Measurements from ENCODE around the gene TOMM20.

The TOMM20 gene

DNA sequence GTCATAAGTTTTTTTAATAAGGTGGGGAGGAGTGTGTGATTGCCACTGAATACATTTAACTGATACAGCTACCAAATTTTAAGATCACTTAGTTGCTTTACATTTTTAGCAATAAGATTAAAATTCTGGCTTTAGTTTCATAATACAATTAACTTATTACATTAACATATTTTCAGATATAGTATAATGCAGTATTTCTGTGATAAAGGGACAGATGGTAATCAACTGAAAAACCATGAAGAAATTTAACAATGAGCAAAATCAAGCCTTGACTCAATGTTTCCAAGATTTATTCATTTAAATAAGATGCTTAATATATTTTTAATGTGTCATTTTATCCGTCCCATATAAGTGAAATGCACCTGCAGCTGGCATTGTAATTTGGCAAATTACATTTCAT lies 4.0 kb downstream of the TOMM20 start:
- no peaks in the 10 kb centered on the region for H3K9me3 Mint-ChIP-seq

DNA sequence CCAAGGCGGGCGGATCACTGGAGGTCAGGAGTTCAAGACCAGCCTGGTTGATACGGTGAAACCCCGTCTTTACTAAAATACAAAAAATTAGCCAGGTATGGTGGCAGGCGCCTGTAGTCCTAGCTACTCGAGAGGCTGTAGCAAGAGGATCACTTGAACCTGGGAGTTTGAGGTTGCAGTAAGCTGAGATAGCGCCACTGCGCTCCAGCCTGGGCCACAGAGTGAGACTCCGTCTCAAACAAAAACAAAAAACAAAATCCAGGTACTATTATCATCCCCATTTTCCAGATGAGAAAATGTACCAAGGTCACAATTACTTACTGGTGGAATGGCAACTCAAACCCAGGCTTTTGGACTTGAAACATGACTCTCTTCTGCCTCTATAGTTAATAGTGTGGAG lies 4.5 kb downstream of the TOMM20 start:
- Mint-ChIP-seq H3K9me3 (no peaks in the 10 kb centered on the region), H3K27ac (no peak overlapping the region), H3K27me3 (ENCODE audit: low read depth) (no peaks in the 10 kb centered on the region), H3K36me3 (ENCODE audit: low read depth) (peaks cover 47% of the 10 kb centered on the region), H3K4me3 (peak overlapping the region; percentile 61 to 82 (median 72)), H3K4me1 (peaks cover 34% of the 10 kb centered on the region)
- TF ChIP-seq, protein P1, sequence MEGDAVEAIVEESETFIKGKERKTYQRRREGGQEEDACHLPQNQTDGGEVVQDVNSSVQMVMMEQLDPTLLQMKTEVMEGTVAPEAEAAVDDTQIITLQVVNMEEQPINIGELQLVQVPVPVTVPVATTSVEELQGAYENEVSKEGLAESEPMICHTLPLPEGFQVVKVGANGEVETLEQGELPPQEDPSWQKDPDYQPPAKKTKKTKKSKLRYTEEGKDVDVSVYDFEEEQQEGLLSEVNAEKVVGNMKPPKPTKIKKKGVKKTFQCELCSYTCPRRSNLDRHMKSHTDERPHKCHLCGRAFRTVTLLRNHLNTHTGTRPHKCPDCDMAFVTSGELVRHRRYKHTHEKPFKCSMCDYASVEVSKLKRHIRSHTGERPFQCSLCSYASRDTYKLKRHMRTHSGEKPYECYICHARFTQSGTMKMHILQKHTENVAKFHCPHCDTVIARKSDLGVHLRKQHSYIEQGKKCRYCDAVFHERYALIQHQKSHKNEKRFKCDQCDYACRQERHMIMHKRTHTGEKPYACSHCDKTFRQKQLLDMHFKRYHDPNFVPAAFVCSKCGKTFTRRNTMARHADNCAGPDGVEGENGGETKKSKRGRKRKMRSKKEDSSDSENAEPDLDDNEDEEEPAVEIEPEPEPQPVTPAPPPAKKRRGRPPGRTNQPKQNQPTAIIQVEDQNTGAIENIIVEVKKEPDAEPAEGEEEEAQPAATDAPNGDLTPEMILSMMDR (IDR thresholded peaks at IDR 0.05; ENCODE audit: unreplicated experiment in 3 of 3) = no peak

More for the DNA sequence above, 4.0 kb downstream of the TOMM20 start:
- Mint-ChIP-seq H3K4me1 (peaks cover 34% of the 10 kb centered on the region), H3K4me3 (peak overlapping the region; percentile 61 to 82 (median 72)), H3K27ac (no peak overlapping the region), H3K27me3 (ENCODE audit: low read depth) (no peaks in the 10 kb centered on the region), H3K36me3 (ENCODE audit: low read depth) (peaks cover 41% of the 10 kb centered on the region)
- TF ChIP-seq, protein P1 (IDR thresholded peaks at IDR 0.05; ENCODE audit: unreplicated experiment in 3 of 3) = no peak

DNA sequence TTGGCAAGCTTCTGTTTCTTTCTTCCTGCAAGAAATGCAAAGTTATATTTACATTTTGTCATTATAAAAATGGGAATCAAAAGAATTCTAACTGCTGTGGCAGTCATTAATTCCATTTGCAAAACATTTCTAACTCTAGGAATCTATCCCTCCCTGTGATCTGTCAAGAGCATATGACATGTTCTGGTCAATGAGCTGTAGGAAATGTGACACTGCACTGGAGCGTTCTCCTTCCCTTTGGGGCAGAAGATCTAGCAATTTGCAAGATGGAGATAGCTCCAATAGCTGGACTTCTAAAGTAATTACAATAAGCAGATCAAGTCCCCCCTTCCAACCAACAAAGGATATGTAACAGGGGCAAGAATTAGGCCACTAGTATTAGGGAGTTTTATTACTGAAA lies 6.3 kb downstream of the TOMM20 start:
- TF ChIP-seq, protein P1 (IDR thresholded peaks at IDR 0.05; ENCODE audit: unreplicated experiment in 3 of 3) = no peak
- Mint-ChIP-seq H3K36me3 (ENCODE audit: low read depth) (peaks cover 65% of the 10 kb centered on the region), H3K27me3 (ENCODE audit: low read depth) (no peaks in the 10 kb centered on the region), H3K4me3 (no peak overlapping the region), H3K4me1 (peaks cover 22% of the 10 kb centered on the region), H3K27ac (no peak overlapping the region), H3K9me3 (no peaks in the 10 kb centered on the region)

DNA sequence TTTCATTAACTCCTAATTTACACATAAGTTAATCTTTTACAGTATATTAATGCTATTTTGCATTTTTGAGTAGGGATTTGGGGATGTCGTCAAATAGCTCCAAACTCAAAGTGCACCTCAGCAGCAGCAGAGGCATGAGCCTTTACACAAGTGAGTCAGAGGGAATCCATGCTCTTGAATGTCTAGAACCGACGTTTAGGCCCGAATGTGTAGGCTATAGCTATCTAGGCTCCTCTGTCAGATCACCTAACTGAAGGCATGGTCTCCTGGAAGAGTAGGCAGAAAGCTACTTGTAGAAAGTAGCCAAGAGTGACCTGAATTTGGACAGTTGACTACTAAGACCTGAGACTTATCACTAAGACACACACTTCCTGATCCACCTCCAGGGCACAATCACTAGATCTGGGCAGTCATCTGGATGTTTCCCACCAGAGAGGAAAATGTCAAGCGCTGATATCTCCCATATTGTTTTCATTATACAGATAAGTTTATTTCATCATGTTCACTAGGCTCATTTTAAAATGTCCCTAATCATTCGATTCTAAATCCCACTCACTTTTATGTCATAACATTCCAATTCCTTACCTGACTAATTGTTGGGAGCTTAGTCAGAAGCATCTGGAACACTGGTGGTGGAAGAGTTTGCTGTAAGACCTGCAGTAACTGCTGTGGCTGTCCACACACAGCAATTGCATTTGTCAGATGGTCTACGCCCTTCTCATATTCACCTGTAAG lies 15.3 kb downstream of the TOMM20 start:
- no peaks in the 10 kb centered on the region for H3K9me3 Mint-ChIP-seq
- TF ChIP-seq, protein P1 (IDR thresholded peaks at IDR 0.05; ENCODE audit: unreplicated experiment in 3 of 3) = no peak
- H3K36me3 Mint-ChIP-seq (ENCODE audit: low read depth) = peaks cover 80% of the 10 kb centered on the region
- H3K4me3 Mint-ChIP-seq = no peak overlapping the region
- no peak overlapping the region for H3K27ac Mint-ChIP-seq
- no peaks in the 10 kb centered on the region for H3K27me3 Mint-ChIP-seq (ENCODE audit: low read depth)
- H3K4me1 Mint-ChIP-seq = no peaks in the 10 kb centered on the region

DNA sequence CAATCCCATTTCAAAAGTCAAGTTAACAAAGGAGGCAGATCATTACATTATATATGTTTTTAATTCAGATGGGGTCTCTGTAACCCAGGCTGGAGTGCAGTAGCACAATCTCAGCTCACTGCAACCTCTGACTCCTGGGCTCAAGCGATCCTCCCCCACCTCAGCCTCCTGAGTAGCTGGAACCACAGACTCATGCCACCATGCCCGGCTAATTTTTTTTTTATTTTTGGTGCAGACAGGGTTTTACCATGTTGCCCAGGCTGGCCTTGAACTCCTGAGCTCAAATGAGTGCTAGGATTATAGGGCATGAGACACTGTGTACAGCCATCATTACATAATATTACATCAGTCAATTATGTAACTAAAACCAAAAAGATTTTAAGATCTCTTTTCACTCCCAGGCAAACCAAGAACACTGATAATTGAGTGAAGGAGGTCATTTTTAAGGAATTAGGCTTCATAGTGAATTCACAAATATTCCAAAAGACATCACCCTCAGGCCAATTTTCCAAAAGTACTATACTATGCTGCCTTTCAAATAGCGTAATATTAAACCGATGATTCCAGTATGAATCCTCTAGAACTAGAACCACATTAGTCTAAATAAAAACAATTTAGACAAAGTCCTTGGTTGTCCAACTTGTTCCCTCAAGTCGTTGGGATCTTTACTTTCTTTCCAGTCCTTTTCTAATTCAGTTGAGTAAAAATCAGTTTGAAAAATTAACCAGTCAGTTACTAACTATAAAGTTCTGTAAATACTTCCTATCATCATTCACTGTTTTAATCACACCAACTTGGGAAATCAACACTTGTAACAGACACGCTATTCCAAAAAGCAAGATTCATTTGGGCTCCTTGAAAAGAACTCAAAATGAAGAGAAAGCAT lies 16.1 kb downstream of the TOMM20 start:
- Mint-ChIP-seq H3K27me3 (ENCODE audit: low read depth) (no peaks in the 10 kb centered on the region), H3K27ac (no peak overlapping the region), H3K4me3 (no peak overlapping the region), H3K36me3 (ENCODE audit: low read depth) (peaks cover 75% of the 10 kb centered on the region), H3K9me3 (no peaks in the 10 kb centered on the region), H3K4me1 (no peaks in the 10 kb centered on the region)
- TF ChIP-seq, protein P1 (IDR thresholded peaks at IDR 0.05; ENCODE audit: unreplicated experiment in 3 of 3) = no peak
